Type B pancreatic cell (in vitro differentiated cells): ENCODE data around the gene KIF11. TPM values are rescaled to one million over a fixed set of nuclear protein-coding genes. Genes with fewer than 3 reads are reported as not detected.

Source experiments
- DNase-seq: peaks from one replicate; pipeline ENCODE4 v3.0.0; 2021; ENCODE audit warnings: mixed read lengths; ENCODE audit not compliant: unreplicated experiment; ENCODE audit errors: extremely low spot score
- H3K27ac Mint-ChIP-seq: 2 replicates; pipeline ENCODE4 v1.8.0; 2021; ENCODE audit warnings: mild to moderate bottlenecking, mixed read lengths
- H3K27me3 Mint-ChIP-seq: 2 replicates; pipeline ENCODE4 v1.8.0; 2021; ENCODE audit warnings: mixed read lengths
- H3K36me3 Mint-ChIP-seq: 2 replicates; pipeline ENCODE4 v1.8.0; 2021; ENCODE audit warnings: mixed read lengths
- H3K4me1 Mint-ChIP-seq: one replicate; pipeline ENCODE4 v1.8.0; 2021; ENCODE audit warnings: mixed read lengths; ENCODE audit not compliant: unreplicated experiment
- H3K4me3 Mint-ChIP-seq: 2 replicates; pipeline ENCODE4 v1.8.0; 2021; ENCODE audit warnings: mild to moderate bottlenecking, mixed read lengths
- H3K9me3 Mint-ChIP-seq: 2 replicates; pipeline ENCODE4 v1.8.0; 2021; ENCODE audit warnings: mixed read lengths
- CTCF ChIP-seq: fragments of 200-600 bp; sonication (generic); conservative IDR thresholded peaks from 2 replicates; pipeline ENCODE4 v1.5.0; 2021; ENCODE audit warnings: antibody characterized with exemption, mild to moderate bottlenecking
- total RNA-seq: library from RNA; stranded (reverse); gene quantifications from 2 replicates; pipeline ENCODE4 v1.2.1, GENCODE V29; 2021; ENCODE audit warnings: low replicate concordance

KIF11 gene
- total RNA-seq, 1 donor from 2014 or later: 40.6 TPM

- Mint-ChIP-seq H3K9me3 (no peaks in the 10 kb centered on the region), H3K36me3 (no peaks in the 10 kb centered on the region), H3K27me3 (peaks cover 92% of the 10 kb centered on the region), H3K27ac (no peak overlapping the region), H3K4me1 (peaks cover 5% of the 10 kb centered on the region), H3K4me3 (peak overlapping the region; percentile 65)
- DNase-seq: no peak
- TF ChIP-seq CTCF: no peak
Observed at GRCh38 chr10:92697663-92698511, 105.0 kb downstream of the KIF11 start.

GRCh38 chr10:92699193-92699517 lies 106.2 kb downstream of the KIF11 start:
- Mint-ChIP-seq H3K27me3 (peaks cover 89% of the 10 kb centered on the region), H3K36me3 (no peaks in the 10 kb centered on the region), H3K9me3 (no peaks in the 10 kb centered on the region), H3K4me3 (peak overlapping the region; percentile 84), H3K4me1 (peaks cover 5% of the 10 kb centered on the region), H3K27ac (no peak overlapping the region)
- no peak for DNase-seq
- no peak for TF ChIP-seq CTCF

- TF ChIP-seq CTCF: no peak
- H3K27me3 Mint-ChIP-seq: peaks cover 89% of the 10 kb centered on the region
- peak overlapping the region; percentile 84 for H3K4me3 Mint-ChIP-seq
- H3K27ac Mint-ChIP-seq: peak overlapping the region; percentile 6
- DNase-seq: no peak
- no peaks in the 10 kb centered on the region for H3K36me3 Mint-ChIP-seq
- H3K4me1 Mint-ChIP-seq: peaks cover 5% of the 10 kb centered on the region
- no peaks in the 10 kb centered on the region for H3K9me3 Mint-ChIP-seq
Observed at GRCh38 chr10:92699518-92700381, 106.8 kb downstream of the KIF11 start.

- Mint-ChIP-seq H3K4me3 (no peak overlapping the region), H3K4me1 (peaks cover 5% of the 10 kb centered on the region), H3K27me3 (peaks cover 75% of the 10 kb centered on the region), H3K36me3 (no peaks in the 10 kb centered on the region), H3K9me3 (no peaks in the 10 kb centered on the region), H3K27ac (no peak overlapping the region)
- no peak for DNase-seq
- no peak for TF ChIP-seq CTCF
Observed at GRCh38 chr10:92702301-92702916, 109.5 kb downstream of the KIF11 start.

Other genes starting within 250 kb of the KIF11 start
- 35.4 and 35.9 TPM in 2 replicates for gene IDE, start 19.0 kb upstream of the KIF11 start, total RNA-seq
- gene HHEX, start 96.8 kb downstream of the KIF11 start, total RNA-seq: 6.6 and 6.7 TPM in 2 replicates